ENCODE measurements around the gene NPHP1. TPM values are rescaled to one million over a fixed set of nuclear protein-coding genes. Genes with fewer than 3 reads are reported as not detected.

The NPHP1 gene
- total RNA-seq, 1 donor from 2014 or later, result 5.7 TPM

GRCh38 chr2:110126086-110126773 lies 78.6 kb downstream of the NPHP1 start:
- H3K4me3 Mint-ChIP-seq (ENCODE audit: unreplicated experiment), result no peak overlapping the region
- DNase-seq (ENCODE audit: low spot score), result no peak
- peaks cover 4% of the 10 kb centered on the region for H3K27me3 Mint-ChIP-seq (ENCODE audit: unreplicated experiment)
- no peak for TF ChIP-seq CTCF (IDR thresholded peaks at IDR 0.05; ENCODE audit: unreplicated experiment)
- no peak overlapping the region for H3K27ac Mint-ChIP-seq (ENCODE audit: unreplicated experiment)
- no peaks in the 10 kb centered on the region for H3K36me3 Mint-ChIP-seq (ENCODE audit: low read depth, unreplicated experiment)
- H3K4me1 Mint-ChIP-seq (ENCODE audit: unreplicated experiment), result no peaks in the 10 kb centered on the region
- no peaks in the 10 kb centered on the region for H3K9me3 Mint-ChIP-seq (ENCODE audit: unreplicated experiment)

GRCh38 chr2:110124939-110125691 lies 79.7 kb downstream of the NPHP1 start:
- DNase-seq (ENCODE audit: low spot score), result no peak
- H3K4me3 Mint-ChIP-seq (ENCODE audit: unreplicated experiment), result no peak overlapping the region
- no peak for TF ChIP-seq CTCF (IDR thresholded peaks at IDR 0.05; ENCODE audit: unreplicated experiment)
- no peak overlapping the region for H3K27ac Mint-ChIP-seq (ENCODE audit: unreplicated experiment)
- H3K36me3 Mint-ChIP-seq (ENCODE audit: low read depth, unreplicated experiment), result no peaks in the 10 kb centered on the region
- peaks cover 6% of the 10 kb centered on the region for H3K27me3 Mint-ChIP-seq (ENCODE audit: unreplicated experiment)
- peaks cover 10% of the 10 kb centered on the region for H3K4me1 Mint-ChIP-seq (ENCODE audit: unreplicated experiment)
- no peaks in the 10 kb centered on the region for H3K9me3 Mint-ChIP-seq (ENCODE audit: unreplicated experiment)

- no peak for TF ChIP-seq CTCF (IDR thresholded peaks at IDR 0.05; ENCODE audit: unreplicated experiment)
- Mint-ChIP-seq H3K4me1 (ENCODE audit: unreplicated experiment) (peaks cover 15% of the 10 kb centered on the region), H3K4me3 (ENCODE audit: unreplicated experiment) (no peak overlapping the region), H3K36me3 (ENCODE audit: low read depth, unreplicated experiment) (no peaks in the 10 kb centered on the region), H3K9me3 (ENCODE audit: unreplicated experiment) (no peaks in the 10 kb centered on the region), H3K27me3 (ENCODE audit: unreplicated experiment) (peaks cover 6% of the 10 kb centered on the region), H3K27ac (ENCODE audit: unreplicated experiment) (no peak overlapping the region)
- DNase-seq (ENCODE audit: low spot score), result no peak
Measured at GRCh38 chr2:110124038-110124825, 80.6 kb downstream of the NPHP1 start.

- no peak for TF ChIP-seq CTCF (IDR thresholded peaks at IDR 0.05; ENCODE audit: unreplicated experiment)
- H3K4me3 Mint-ChIP-seq (ENCODE audit: unreplicated experiment), result no peak overlapping the region
- peaks cover 8% of the 10 kb centered on the region for H3K27me3 Mint-ChIP-seq (ENCODE audit: unreplicated experiment)
- no peak for DNase-seq (ENCODE audit: low spot score)
- no peaks in the 10 kb centered on the region for H3K9me3 Mint-ChIP-seq (ENCODE audit: unreplicated experiment)
- peaks cover 29% of the 10 kb centered on the region for H3K4me1 Mint-ChIP-seq (ENCODE audit: unreplicated experiment)
- H3K36me3 Mint-ChIP-seq (ENCODE audit: low read depth, unreplicated experiment), result peaks cover 4% of the 10 kb centered on the region
- no peak overlapping the region for H3K27ac Mint-ChIP-seq (ENCODE audit: unreplicated experiment)
Measured at GRCh38 chr2:110121592-110121991, 83.2 kb downstream of the NPHP1 start.

All from endothelial cell (in vitro differentiated cells).